Activated T-helper 2 cell treated with anti-CD3 and anti-CD28 coated beads, Interferon-gamma antibody, Interleukin-2, Interleukin-4, amounts not matched to agents 10 μg/mL and 5 μg/mL and 100 μg/mL, durations not matched to agents 14 hours and 24 hours and 36 hours (primary cell): ENCODE measurements around the gene TSPAN18. TPM values are rescaled to one million over a fixed set of nuclear protein-coding genes. Genes with fewer than 3 reads are reported as not detected.

Experiments used
- DNase-seq: peaks from one replicate; pipeline ENCODE4 v3.0.0; 2021; ENCODE audit warnings: low spot score
- H3K27ac Mint-ChIP-seq: one replicate; pipeline ENCODE4 v1.8.0; 2021; ENCODE audit warnings: mixed read lengths
- H3K27me3 Mint-ChIP-seq: one replicate; pipeline ENCODE4 v1.8.0; 2021; ENCODE audit warnings: low read depth, mixed read lengths
- H3K36me3 Mint-ChIP-seq: one replicate; pipeline ENCODE4 v1.8.0; 2021; ENCODE audit warnings: low read depth, mixed read lengths
- H3K4me1 Mint-ChIP-seq: one replicate; pipeline ENCODE4 v1.8.0; 2021; ENCODE audit warnings: low read depth, mixed read lengths
- H3K4me3 Mint-ChIP-seq: one replicate; pipeline ENCODE4 v1.8.0; 2021; ENCODE audit warnings: low read depth, mild to moderate bottlenecking, moderate library complexity, mixed read lengths
- H3K9me3 Mint-ChIP-seq: one replicate; pipeline ENCODE4 v1.8.0; 2021; ENCODE audit warnings: mixed read lengths
- intact Hi-C: fragments of 100-400 bp; cut with micrococcal nuclease; formaldehyde crosslinking; loops from one replicate; pipeline ENCODE4 v1.15.1; 2023
- total RNA-seq: library from RNA; stranded (reverse); gene quantifications from 2 replicates; pipeline ENCODE4 v1.2.3, GENCODE V29; 2022

TSPAN18 gene
- total RNA-seq, 1 donor from 2014 or later = 0.87 TPM

- Mint-ChIP-seq H3K36me3 (no peaks in the 10 kb centered on the region), H3K9me3 (no peaks in the 10 kb centered on the region), H3K4me3 (no peak overlapping the region), H3K27me3 (no peaks in the 10 kb centered on the region), H3K27ac (no peak overlapping the region), H3K4me1 (no peaks in the 10 kb centered on the region)
- intact Hi-C loops = no loop called here
- DNase-seq = no peak
Measured at GRCh38 chr11:44812971-44813370, 86.2 kb downstream of the TSPAN18 start.

DNA sequence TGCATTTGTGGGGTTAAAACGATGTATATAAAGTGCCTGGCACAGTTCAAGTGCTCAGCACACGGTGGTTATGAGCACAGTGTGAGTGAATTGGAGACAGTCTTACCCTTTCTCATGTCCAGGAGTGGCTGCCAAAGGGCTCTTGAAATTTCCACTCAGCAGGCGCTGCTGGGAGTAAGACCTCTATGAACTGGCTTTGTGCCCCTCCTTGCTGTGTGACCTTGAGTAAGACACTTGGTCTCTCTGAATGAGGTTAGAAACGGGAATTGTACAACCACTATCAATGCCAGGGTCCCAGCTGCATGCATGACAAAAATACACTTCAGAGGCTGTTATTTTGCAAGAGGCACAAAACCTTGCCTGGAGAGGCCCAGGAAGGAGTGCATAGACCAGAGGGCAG, 86.6 kb downstream of the TSPAN18 start:
- intact Hi-C loops = no loop called here
- Mint-ChIP-seq H3K27me3 (no peaks in the 10 kb centered on the region), H3K27ac (no peak overlapping the region), H3K4me3 (no peak overlapping the region), H3K36me3 (no peaks in the 10 kb centered on the region), H3K9me3 (no peaks in the 10 kb centered on the region), H3K4me1 (no peaks in the 10 kb centered on the region)
- no peak for DNase-seq

DNA sequence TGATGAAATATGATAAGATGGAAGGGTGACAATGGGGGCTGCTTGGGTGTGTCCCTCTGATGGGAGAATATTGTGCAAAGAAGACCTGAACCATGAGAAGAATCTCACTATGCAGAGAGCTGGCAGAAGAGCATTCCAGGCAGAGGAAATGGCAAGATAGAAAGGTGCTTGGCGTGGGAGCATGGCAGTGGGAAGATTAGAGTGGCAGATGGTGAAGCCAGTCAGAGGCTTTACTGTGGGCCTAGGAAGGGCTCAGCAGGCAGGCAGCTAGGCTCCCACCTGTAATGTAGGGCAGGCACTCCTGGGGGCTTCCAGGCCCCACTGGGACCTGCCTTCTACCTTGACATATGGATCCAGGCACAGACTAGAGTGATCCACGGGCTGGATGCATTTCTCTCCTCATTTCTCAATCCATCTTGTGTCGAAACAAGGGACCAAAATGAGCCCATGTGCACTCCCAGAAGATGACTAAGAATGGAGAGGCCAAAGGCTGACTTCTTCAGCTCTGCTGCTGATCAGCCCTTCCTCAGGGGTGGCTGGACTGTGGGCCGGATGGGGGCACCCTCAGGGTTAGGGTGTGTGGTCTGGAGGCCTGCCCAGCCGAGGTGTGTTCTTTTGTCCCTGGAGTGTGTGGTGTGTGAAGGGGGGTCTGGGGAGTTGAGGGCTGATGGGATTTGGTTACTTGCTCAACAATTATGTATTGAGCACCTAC, 88.3 kb downstream of the TSPAN18 start:
- H3K4me3 Mint-ChIP-seq = no peak overlapping the region
- H3K9me3 Mint-ChIP-seq = no peaks in the 10 kb centered on the region
- H3K27me3 Mint-ChIP-seq = no peaks in the 10 kb centered on the region
- no peaks in the 10 kb centered on the region for H3K4me1 Mint-ChIP-seq
- intact Hi-C loops = no loop called here
- no peak overlapping the region for H3K27ac Mint-ChIP-seq
- DNase-seq = no peak
- H3K36me3 Mint-ChIP-seq = no peaks in the 10 kb centered on the region

DNA sequence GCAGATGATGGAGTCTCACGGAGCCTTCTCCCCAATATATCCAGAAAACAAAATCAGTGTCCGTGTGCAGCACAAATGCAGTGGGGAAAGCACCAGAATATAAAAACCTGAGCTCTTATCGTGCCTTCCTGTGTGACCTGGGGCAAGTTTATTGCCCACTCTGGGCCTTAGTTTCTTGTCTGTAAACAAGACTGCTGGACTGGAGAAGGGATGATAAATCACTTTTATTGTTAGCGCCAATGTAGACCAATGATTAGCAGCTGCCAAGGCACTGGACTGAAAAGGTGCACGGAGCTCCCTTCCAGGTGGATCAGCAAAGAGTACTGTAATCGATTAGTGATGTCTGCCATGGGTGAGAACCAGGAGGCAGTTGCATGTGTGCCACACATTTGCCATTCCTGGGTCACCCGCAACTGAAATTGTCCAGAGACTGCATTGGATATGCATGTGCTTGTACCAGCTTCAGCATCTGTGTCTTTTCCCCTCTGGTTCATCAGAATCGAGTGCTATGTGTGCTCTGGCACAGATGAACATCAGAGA, 89.2 kb downstream of the TSPAN18 start:
- H3K27me3 Mint-ChIP-seq = no peaks in the 10 kb centered on the region
- DNase-seq = no peak
- H3K27ac Mint-ChIP-seq = no peak overlapping the region
- H3K36me3 Mint-ChIP-seq = no peaks in the 10 kb centered on the region
- H3K4me1 Mint-ChIP-seq = no peaks in the 10 kb centered on the region
- no peaks in the 10 kb centered on the region for H3K9me3 Mint-ChIP-seq
- intact Hi-C loops = no loop called here
- no peak overlapping the region for H3K4me3 Mint-ChIP-seq

DNA sequence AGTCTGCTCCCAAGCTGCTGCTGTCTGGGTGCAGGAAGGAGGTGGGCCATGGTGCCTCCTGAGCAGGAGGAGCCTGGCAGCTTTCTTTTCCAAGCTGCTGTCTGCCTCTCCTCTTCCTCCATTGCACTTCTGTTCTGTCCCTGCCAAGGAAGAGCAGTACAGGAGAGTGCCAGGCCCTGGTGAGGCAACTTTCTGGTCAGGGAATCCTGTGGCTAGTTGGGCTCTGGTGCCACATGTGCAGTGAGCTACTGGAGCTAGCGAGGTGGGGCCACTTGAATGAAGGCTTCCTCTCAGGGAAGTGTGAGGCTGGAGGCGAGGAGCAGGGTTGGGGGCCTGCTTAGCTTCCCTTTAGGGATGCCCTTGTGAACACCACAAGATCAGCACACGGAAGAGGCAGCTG, 90.0 kb downstream of the TSPAN18 start:
- Mint-ChIP-seq H3K27me3 (no peaks in the 10 kb centered on the region), H3K4me3 (no peak overlapping the region), H3K36me3 (no peaks in the 10 kb centered on the region), H3K4me1 (no peaks in the 10 kb centered on the region), H3K27ac (no peak overlapping the region), H3K9me3 (no peaks in the 10 kb centered on the region)
- no peak for DNase-seq
- intact Hi-C loops = no loop called here

DNA sequence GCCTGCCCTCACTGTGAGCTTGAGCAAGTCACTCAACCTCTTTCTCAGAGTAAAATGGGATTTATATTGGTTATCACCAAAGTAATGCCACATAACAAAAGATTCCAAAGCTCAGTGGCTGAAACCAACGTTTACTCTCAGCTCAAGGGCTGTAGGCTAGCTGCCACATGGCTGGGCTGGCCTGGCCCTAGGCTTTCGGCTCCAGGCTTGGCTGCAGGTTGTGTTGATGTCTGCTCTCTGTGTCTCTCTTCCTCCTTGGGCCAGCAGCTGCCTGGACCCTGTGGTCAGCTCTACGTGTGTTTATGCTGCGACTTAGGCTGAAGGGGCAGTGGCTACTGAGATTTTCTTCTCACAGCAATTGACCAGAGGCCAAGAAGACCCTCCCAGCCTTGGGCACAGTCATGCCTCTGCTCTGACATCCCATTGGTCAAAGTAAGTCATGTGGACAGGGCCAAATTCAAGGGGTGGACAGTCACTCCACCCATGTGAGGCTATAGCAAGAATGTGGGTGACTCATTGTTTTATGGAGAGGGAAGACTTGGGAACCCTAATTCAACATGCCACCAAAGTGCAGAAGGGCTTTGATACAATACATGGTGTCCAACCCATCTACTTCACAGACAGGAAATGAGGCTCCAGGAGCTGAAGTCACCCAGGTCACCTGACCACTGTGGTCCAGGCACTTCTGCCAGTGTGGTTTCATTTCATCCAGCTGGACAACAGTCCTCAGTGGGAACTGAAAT, 90.6 kb downstream of the TSPAN18 start:
- intact Hi-C loops = no loop called here
- Mint-ChIP-seq H3K27ac (no peak overlapping the region), H3K27me3 (no peaks in the 10 kb centered on the region), H3K4me3 (no peak overlapping the region), H3K36me3 (no peaks in the 10 kb centered on the region), H3K4me1 (no peaks in the 10 kb centered on the region), H3K9me3 (no peaks in the 10 kb centered on the region)
- DNase-seq = no peak

DNA sequence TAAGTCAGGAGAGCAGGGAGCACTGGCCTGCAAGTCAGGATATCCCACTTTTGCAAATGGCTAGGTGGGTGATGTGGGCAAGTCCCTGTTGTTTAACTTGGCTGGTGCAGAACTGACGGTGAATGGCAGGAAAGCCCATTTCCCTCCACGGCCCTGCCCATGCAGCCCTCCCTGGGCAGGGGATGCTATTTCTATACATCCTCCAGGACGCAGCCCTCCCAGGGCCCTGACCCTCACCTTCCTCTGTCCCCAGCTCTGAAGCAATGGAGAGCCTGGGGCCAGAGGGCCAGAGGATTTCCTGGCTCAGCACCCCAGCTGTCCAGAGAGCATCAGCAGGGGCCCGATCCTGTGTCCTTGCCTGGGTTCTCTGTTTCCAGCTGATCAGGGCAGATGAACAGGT, 91.3 kb downstream of the TSPAN18 start:
- intact Hi-C loops = no loop called here
- no peak overlapping the region for H3K27ac Mint-ChIP-seq
- no peaks in the 10 kb centered on the region for H3K36me3 Mint-ChIP-seq
- H3K4me1 Mint-ChIP-seq = no peaks in the 10 kb centered on the region
- no peak overlapping the region for H3K4me3 Mint-ChIP-seq
- H3K27me3 Mint-ChIP-seq = no peaks in the 10 kb centered on the region
- no peak for DNase-seq
- H3K9me3 Mint-ChIP-seq = no peaks in the 10 kb centered on the region

GRCh38 chr11:44819346-44819745, 92.6 kb downstream of the TSPAN18 start:
- no peaks in the 10 kb centered on the region for H3K36me3 Mint-ChIP-seq
- no peaks in the 10 kb centered on the region for H3K27me3 Mint-ChIP-seq
- intact Hi-C loops = no loop called here
- H3K4me3 Mint-ChIP-seq = no peak overlapping the region
- no peaks in the 10 kb centered on the region for H3K4me1 Mint-ChIP-seq
- no peaks in the 10 kb centered on the region for H3K9me3 Mint-ChIP-seq
- H3K27ac Mint-ChIP-seq = no peak overlapping the region
- DNase-seq = no peak

DNA sequence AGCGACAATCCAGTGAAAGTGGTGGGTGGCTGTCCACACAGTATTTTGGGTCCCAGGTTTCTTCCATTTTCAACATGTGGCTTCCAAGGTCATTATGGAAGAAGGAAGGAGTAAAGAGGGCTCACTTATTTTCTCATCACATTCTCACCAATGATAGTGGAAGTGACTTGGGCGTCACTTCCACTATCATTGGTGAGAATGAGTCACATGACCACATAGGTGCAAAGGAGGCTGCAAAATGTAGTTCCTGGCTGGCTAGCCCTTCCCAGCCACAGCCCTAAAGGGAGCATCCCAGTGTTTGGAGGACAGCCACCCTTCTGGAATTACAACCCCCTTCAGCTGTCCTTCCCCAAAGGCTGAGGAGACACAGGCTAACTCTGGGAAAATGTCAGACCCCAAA, 95.6 kb downstream of the TSPAN18 start:
- DNase-seq = no peak
- Mint-ChIP-seq H3K4me3 (no peak overlapping the region), H3K27me3 (no peaks in the 10 kb centered on the region), H3K27ac (no peak overlapping the region), H3K36me3 (no peaks in the 10 kb centered on the region), H3K9me3 (no peaks in the 10 kb centered on the region), H3K4me1 (no peaks in the 10 kb centered on the region)
- intact Hi-C loops = no loop called here

DNA sequence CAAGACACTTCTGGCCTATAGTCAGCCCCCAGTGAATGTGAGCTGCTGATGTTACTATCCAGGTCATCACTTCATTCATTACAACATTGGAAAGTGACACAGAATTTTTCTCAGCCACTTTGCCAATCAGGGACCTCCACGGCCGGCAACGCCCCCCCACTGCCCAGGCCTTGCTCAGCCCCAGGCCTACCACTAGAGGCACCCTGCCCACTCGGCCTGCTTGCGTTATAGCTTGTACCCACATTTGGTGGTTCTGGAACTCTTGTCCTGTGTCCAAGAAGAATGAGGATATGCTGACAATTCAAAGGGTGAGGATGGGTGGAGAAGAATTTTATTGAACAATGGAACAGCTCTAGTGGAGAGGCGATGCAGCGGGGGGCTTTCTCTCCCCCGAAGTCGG, 96.2 kb downstream of the TSPAN18 start:
- DNase-seq = no peak
- Mint-ChIP-seq H3K9me3 (no peaks in the 10 kb centered on the region), H3K27ac (no peak overlapping the region), H3K27me3 (peaks cover 2% of the 10 kb centered on the region), H3K4me1 (no peaks in the 10 kb centered on the region), H3K36me3 (no peaks in the 10 kb centered on the region), H3K4me3 (no peak overlapping the region)
- intact Hi-C loops = no loop called here

- Mint-ChIP-seq H3K4me3 (no peak overlapping the region), H3K9me3 (no peaks in the 10 kb centered on the region), H3K36me3 (no peaks in the 10 kb centered on the region), H3K27me3 (peaks cover 4% of the 10 kb centered on the region), H3K27ac (no peak overlapping the region), H3K4me1 (no peaks in the 10 kb centered on the region)
- no peak for DNase-seq
- intact Hi-C loops = no loop called here
Measured at GRCh38 chr11:44823868-44824267, 97.1 kb downstream of the TSPAN18 start.

DNA sequence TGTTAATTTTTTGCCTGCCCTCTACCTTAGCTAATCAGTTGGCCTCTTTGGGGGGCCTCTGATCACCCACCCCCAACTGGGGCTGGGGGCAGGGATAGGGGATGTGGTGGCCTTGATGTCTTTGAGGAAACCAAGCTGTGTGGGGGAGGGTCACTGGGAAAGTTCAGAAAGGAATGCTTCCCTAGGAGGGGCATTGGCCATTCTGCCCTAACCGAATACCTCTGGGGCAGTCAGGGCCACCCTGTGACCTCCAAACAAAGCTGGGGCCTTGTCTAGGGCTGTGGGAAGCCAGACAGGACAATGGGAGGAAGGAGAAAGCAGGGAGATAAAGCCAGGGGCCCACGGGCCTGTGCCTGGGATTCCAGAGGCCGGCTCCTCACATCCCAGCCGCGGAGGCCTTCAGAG, 97.5 kb downstream of the TSPAN18 start:
- no peak for DNase-seq
- intact Hi-C loops = no loop called here
- no peak overlapping the region for H3K4me3 Mint-ChIP-seq
- H3K9me3 Mint-ChIP-seq = no peaks in the 10 kb centered on the region
- peaks cover 4% of the 10 kb centered on the region for H3K27me3 Mint-ChIP-seq
- H3K36me3 Mint-ChIP-seq = no peaks in the 10 kb centered on the region
- no peaks in the 10 kb centered on the region for H3K4me1 Mint-ChIP-seq
- H3K27ac Mint-ChIP-seq = no peak overlapping the region

GRCh38 chr11:44825058-44825785, 98.5 kb downstream of the TSPAN18 start:
- no peak overlapping the region for H3K27ac Mint-ChIP-seq
- no peaks in the 10 kb centered on the region for H3K9me3 Mint-ChIP-seq
- no peak overlapping the region for H3K4me3 Mint-ChIP-seq
- intact Hi-C loops = no loop called here
- no peak for DNase-seq
- H3K27me3 Mint-ChIP-seq = peaks cover 4% of the 10 kb centered on the region
- H3K36me3 Mint-ChIP-seq = no peaks in the 10 kb centered on the region
- H3K4me1 Mint-ChIP-seq = no peaks in the 10 kb centered on the region
